IPS-18a (cell line): ENCODE measurements around the gene LYRM7.

Experiments
- H3K27ac ChIP-seq: one replicate; pipeline ENCODE4 v1.5.1; 2013; ENCODE audit warnings: low read length
- H3K27me3 ChIP-seq: one replicate; pipeline ENCODE4 v1.6.1; 2013; ENCODE audit warnings: mild to moderate bottlenecking, low read length; ENCODE audit not compliant: control insufficient read depth, insufficient read depth
- H3K36me3 ChIP-seq: one replicate; pipeline ENCODE4 v1.6.1; 2013; ENCODE audit warnings: low read depth, low read length; ENCODE audit not compliant: control insufficient read depth
- H3K4me1 ChIP-seq: one replicate; pipeline ENCODE4 v1.6.1; 2013; ENCODE audit warnings: low read depth, low read length; ENCODE audit not compliant: control insufficient read depth
- H3K4me3 ChIP-seq: one replicate; pipeline ENCODE4 v1.5.1; 2013; ENCODE audit warnings: low read length
- H3K9ac ChIP-seq: one replicate; pipeline ENCODE4 v1.6.1; 2013; ENCODE audit warnings: mild to moderate bottlenecking, low read length, moderate library complexity
- H3K9me3 ChIP-seq: one replicate; pipeline ENCODE4 v1.6.1; 2013; ENCODE audit warnings: low read depth, low read length; ENCODE audit not compliant: control insufficient read depth

The LYRM7 gene

GRCh38 chr5:131209175-131209505 is 38.4 kb downstream of the LYRM7 start:
- Histone ChIP-seq H3K27ac (no peak overlapping the region), H3K9ac (no peak overlapping the region)

GRCh38 chr5:131209506-131210150 is 38.9 kb downstream of the LYRM7 start:
- H3K9me3 ChIP-seq = no peaks in the 10 kb centered on the region
- no peaks in the 10 kb centered on the region for H3K36me3 ChIP-seq
- H3K4me3 ChIP-seq = no peak overlapping the region
- no peak overlapping the region for H3K27ac ChIP-seq
- H3K9ac ChIP-seq = no peak overlapping the region
- peaks cover 8% of the 10 kb centered on the region for H3K4me1 ChIP-seq
- H3K27me3 ChIP-seq = no peaks in the 10 kb centered on the region

More at GRCh38 chr5:131209175-131209505, 38.4 kb downstream of the LYRM7 start:
- Histone ChIP-seq H3K36me3 (no peaks in the 10 kb centered on the region), H3K9me3 (no peaks in the 10 kb centered on the region), H3K27me3 (no peaks in the 10 kb centered on the region), H3K4me3 (no peak overlapping the region), H3K4me1 (peaks cover 8% of the 10 kb centered on the region)

GRCh38 chr5:131210151-131210510 is 39.4 kb downstream of the LYRM7 start:
- Histone ChIP-seq H3K27ac (no peak overlapping the region), H3K4me1 (peaks cover 8% of the 10 kb centered on the region), H3K9me3 (no peaks in the 10 kb centered on the region), H3K27me3 (no peaks in the 10 kb centered on the region), H3K36me3 (no peaks in the 10 kb centered on the region), H3K4me3 (no peak overlapping the region), H3K9ac (no peak overlapping the region)

GRCh38 chr5:131211669-131212068 is 40.9 kb downstream of the LYRM7 start:
- Histone ChIP-seq H3K27ac (no peak overlapping the region), H3K4me3 (no peak overlapping the region), H3K4me1 (peaks cover 8% of the 10 kb centered on the region), H3K27me3 (no peaks in the 10 kb centered on the region), H3K36me3 (no peaks in the 10 kb centered on the region), H3K9me3 (no peaks in the 10 kb centered on the region), H3K9ac (no peak overlapping the region)

GRCh38 chr5:131212471-131213021 is 41.8 kb downstream of the LYRM7 start:
- H3K9ac ChIP-seq = no peak overlapping the region
- peaks cover 2% of the 10 kb centered on the region for H3K4me1 ChIP-seq
- no peak overlapping the region for H3K4me3 ChIP-seq
- no peak overlapping the region for H3K27ac ChIP-seq
- no peaks in the 10 kb centered on the region for H3K27me3 ChIP-seq
- H3K9me3 ChIP-seq = no peaks in the 10 kb centered on the region
- H3K36me3 ChIP-seq = no peaks in the 10 kb centered on the region

GRCh38 chr5:131214609-131215227 is 44.0 kb downstream of the LYRM7 start:
- Histone ChIP-seq H3K9ac (no peak overlapping the region), H3K4me3 (no peak overlapping the region), H3K9me3 (no peaks in the 10 kb centered on the region), H3K36me3 (no peaks in the 10 kb centered on the region), H3K27me3 (no peaks in the 10 kb centered on the region), H3K27ac (no peak overlapping the region), H3K4me1 (no peaks in the 10 kb centered on the region)

GRCh38 chr5:131217791-131218190 is 47.0 kb downstream of the LYRM7 start:
- Histone ChIP-seq H3K27me3 (no peaks in the 10 kb centered on the region), H3K4me1 (no peaks in the 10 kb centered on the region), H3K27ac (no peak overlapping the region), H3K9me3 (no peaks in the 10 kb centered on the region), H3K36me3 (no peaks in the 10 kb centered on the region), H3K9ac (no peak overlapping the region), H3K4me3 (no peak overlapping the region)

GRCh38 chr5:131218392-131218791 is 47.6 kb downstream of the LYRM7 start:
- Histone ChIP-seq H3K36me3 (no peaks in the 10 kb centered on the region), H3K27ac (no peak overlapping the region), H3K27me3 (no peaks in the 10 kb centered on the region), H3K9ac (no peak overlapping the region), H3K9me3 (no peaks in the 10 kb centered on the region), H3K4me1 (no peaks in the 10 kb centered on the region), H3K4me3 (no peak overlapping the region)

GRCh38 chr5:131220566-131220965 is 49.8 kb downstream of the LYRM7 start:
- H3K9me3 ChIP-seq = no peaks in the 10 kb centered on the region
- no peak overlapping the region for H3K9ac ChIP-seq
- no peak overlapping the region for H3K27ac ChIP-seq
- H3K4me1 ChIP-seq = no peaks in the 10 kb centered on the region
- H3K36me3 ChIP-seq = no peaks in the 10 kb centered on the region
- no peaks in the 10 kb centered on the region for H3K27me3 ChIP-seq
- H3K4me3 ChIP-seq = no peak overlapping the region

GRCh38 chr5:131221008-131221703 is 50.4 kb downstream of the LYRM7 start:
- H3K9me3 ChIP-seq = no peaks in the 10 kb centered on the region
- H3K36me3 ChIP-seq = no peaks in the 10 kb centered on the region
- H3K4me3 ChIP-seq = no peak overlapping the region
- no peaks in the 10 kb centered on the region for H3K27me3 ChIP-seq
- no peak overlapping the region for H3K9ac ChIP-seq
- H3K4me1 ChIP-seq = no peaks in the 10 kb centered on the region
- no peak overlapping the region for H3K27ac ChIP-seq

- no peak overlapping the region for H3K27ac ChIP-seq
- no peaks in the 10 kb centered on the region for H3K4me1 ChIP-seq
- H3K27me3 ChIP-seq = no peaks in the 10 kb centered on the region
- H3K9me3 ChIP-seq = no peaks in the 10 kb centered on the region
- no peaks in the 10 kb centered on the region for H3K36me3 ChIP-seq
- H3K9ac ChIP-seq = no peak overlapping the region
- no peak overlapping the region for H3K4me3 ChIP-seq
Observed at GRCh38 chr5:131221888-131222287, 51.1 kb downstream of the LYRM7 start.
